SK-N-SH (cell line): ENCODE results near the gene KLHL40. TPM values are rescaled to one million over a fixed set of nuclear protein-coding genes. Genes with fewer than 3 reads are reported as not detected.
A peak's percentile ranks its signal among the peaks of the same experiment; 100 is the strongest.

Experiments
- CTCF ChIA-PET: fragments of 300-600, 350-600 bp; formaldehyde crosslinking; extraction: SDS; loops from one replicate; lab custom pipeline; 2021; lab: Yijun Ruan, JAX
- POLR2A ChIA-PET: fragments of 350-600 bp; sonication (Branson Sonifier 250); formaldehyde crosslinking; extraction: SDS; loops from one replicate; lab custom pipeline; 2020; ENCODE audit warnings: antibody characterized with exemption, inconsistent platforms; lab: Yijun Ruan, JAX
- DNase-seq: peaks from one replicate; pipeline ENCODE4 v3.0.0; 2012
- H2AFZ ChIP-seq: fragments of 200-600 bp; sonication (generic); 2 replicates; pipeline ENCODE4 v1.8.1; 2016; ENCODE audit warnings: antibody characterized with exemption, mild to moderate bottlenecking, low read depth
- H3F3A ChIP-seq: fragments of 200-600 bp; sonication (generic); replicated peaks from 2 replicates; pipeline ENCODE3; 2016; ENCODE audit warnings: antibody characterized with exemption, mild to moderate bottlenecking; ENCODE audit not compliant: insufficient read depth
- H3K27ac ChIP-seq, 2 experiments: fragments of 200-500 bp in 1 of 2; fragments of 200-600 bp in 1 of 2; sonication (Bioruptor generic) in 1 of 2; sonication (generic), shearing (Covaris generic) in 1 of 2; 2 replicates each; pipeline versions ENCODE4 v1.5.1 to v1.6.1; 2014 to 2016; ENCODE audit warnings: low read depth in 2 of 2, inconsistent platforms in 1 of 2, low read length in 1 of 2, mild to moderate bottlenecking in 1 of 2, mixed read lengths in 1 of 2
- H3K27me3 ChIP-seq: fragments of 200-600 bp; sonication (generic), shearing (Covaris generic); 2 replicates; pipeline ENCODE4 v1.6.1; 2016; ENCODE audit warnings: mixed run types; ENCODE audit not compliant: insufficient read depth
- H3K36me3 ChIP-seq, 2 experiments: fragments of 200-500 bp in 1 of 2; fragments of 200-600 bp in 1 of 2; sonication (Bioruptor generic) in 1 of 2; sonication (generic) in 1 of 2; replicated peaks in 1 of 2; 2 replicates each; pipeline versions ENCODE3 to v1.5.1; 2014 to 2016; ENCODE audit warnings: low read length in 1 of 2, mild to moderate bottlenecking in 1 of 2; ENCODE audit not compliant: insufficient read depth in 2 of 2, control insufficient read depth in 1 of 2
- H3K4me1 ChIP-seq, 2 experiments: fragments of 200-500 bp in 1 of 2; fragments of 200-600 bp in 1 of 2; sonication (Bioruptor generic) in 1 of 2; sonication (generic), shearing (Covaris generic) in 1 of 2; 2 replicates each; pipeline versions ENCODE4 v1.5.1 to v1.6.1; 2014 to 2016; ENCODE audit warnings: low read depth in 1 of 2, low read length in 1 of 2, mixed run types in 1 of 2; ENCODE audit not compliant: insufficient read depth in 2 of 2, control insufficient read depth in 1 of 2
- H3K4me2 ChIP-seq: fragments of 200-600 bp; sonication (generic), shearing (Covaris generic); 2 replicates; pipeline ENCODE4 v1.6.1; 2017; ENCODE audit warnings: mixed run types
- H3K4me3 ChIP-seq, 2 experiments: fragments of 200-500 bp in 1 of 2; fragments of 200-600 bp in 1 of 2; sonication (Bioruptor generic) in 1 of 2; sonication (generic), shearing (Covaris generic) in 1 of 2; 2 replicates each; pipeline versions ENCODE4 v1.5.1 to v1.8.1; 2014 to 2016; ENCODE audit warnings: low read depth in 2 of 2, inconsistent platforms in 1 of 2, low read length in 1 of 2, mild to moderate bottlenecking in 1 of 2, mixed read lengths in 1 of 2, moderate library complexity in 1 of 2
- H3K79me2 ChIP-seq: fragments of 200-600 bp; sonication (generic); 2 replicates; pipeline ENCODE4 v1.8.1; 2017; ENCODE audit warnings: mild to moderate bottlenecking; ENCODE audit not compliant: insufficient read depth
- H3K9ac ChIP-seq: fragments of 200-600 bp; sonication (generic); 2 replicates; pipeline ENCODE4 v1.6.1; 2017; ENCODE audit warnings: mixed run types
- H3K9me2 ChIP-seq: fragments of 200-600 bp; sonication (generic); 2 replicates; pipeline ENCODE4 v1.6.1; 2017; ENCODE audit warnings: mixed run types
- H3K9me3 ChIP-seq: fragments of 200-600 bp; sonication (generic); 2 replicates; pipeline ENCODE4 v1.6.1; 2017; ENCODE audit warnings: mixed run types, mild to moderate bottlenecking, moderate library complexity
- H4K20me1 ChIP-seq: fragments of 200-600 bp; sonication (generic); 2 replicates; pipeline ENCODE4 v1.6.1; 2017; ENCODE audit warnings: mild to moderate bottlenecking, mixed run types; ENCODE audit not compliant: insufficient read depth
- EP300 ChIP-seq, 2 experiments: IDR thresholded peaks; 2 replicates each; pipeline versions ENCODE4 v1.4.0 to v1.6.1; 2012; ENCODE audit warnings: borderline replicate concordance in 1 of 2, low read depth in 1 of 2, low read length in 1 of 2
- EZH2phosphoT487 ChIP-seq: fragments of 200-600 bp; sonication (generic); IDR thresholded peaks from 2 replicates; pipeline ENCODE4 v1.6.1; 2017; ENCODE audit warnings: low read depth, mixed run types, mild to moderate bottlenecking, antibody characterized with exemption, moderate library complexity, borderline replicate concordance
- FOXM1 ChIP-seq: IDR thresholded peaks from 2 replicates; pipeline ENCODE4 v1.4.0; 2012; ENCODE audit warnings: low read depth, mild to moderate bottlenecking
- GATA2 ChIP-seq: sonication (generic); formaldehyde crosslinking; IDR thresholded peaks from 2 replicates; pipeline ENCODE4 v1.5.0; 2020; ENCODE audit warnings: mild to moderate bottlenecking, missing genetic modification reagents
- IRF3 ChIP-seq: fragments of 150-350 bp; IDR thresholded peaks from 2 replicates; pipeline ENCODE4 v1.6.1; 2016; ENCODE audit warnings: mild to moderate bottlenecking, low read depth, low read length
- MEF2A ChIP-seq: IDR thresholded peaks from 2 replicates; pipeline ENCODE4 v1.4.0; 2012; ENCODE audit warnings: low read depth, borderline replicate concordance
- NFIC ChIP-seq: IDR thresholded peaks from 2 replicates; pipeline ENCODE4 v1.4.0; 2012; ENCODE audit warnings: borderline replicate concordance
- NRF1 ChIP-seq: IDR thresholded peaks from 2 replicates; pipeline ENCODE4 v1.6.1; 2012; ENCODE audit warnings: low read depth, mild to moderate bottlenecking, low read length
- POLR2AphosphoS5 ChIP-seq: IDR thresholded peaks from 2 replicates; pipeline ENCODE4 v1.6.1; 2012; ENCODE audit warnings: low read depth, low read length
- RAD21 ChIP-seq: IDR thresholded peaks from 2 replicates; pipeline ENCODE4 v1.6.1; 2012; ENCODE audit warnings: mild to moderate bottlenecking, low read length
- REST ChIP-seq: IDR thresholded peaks from 2 replicates; pipeline ENCODE4 v1.6.1; 2012; ENCODE audit warnings: mild to moderate bottlenecking, low read depth, low read length, moderate library complexity
- SIN3A ChIP-seq: IDR thresholded peaks from 2 replicates; pipeline ENCODE4 v1.6.1; 2012; ENCODE audit warnings: low read depth, mild to moderate bottlenecking, low read length, moderate library complexity, borderline replicate concordance
- SMC3 ChIP-seq: IDR thresholded peaks from 2 replicates; pipeline ENCODE4 v1.6.1; 2012; ENCODE audit warnings: low read depth, low read length, improper control_type of control experiment
- TEAD4 ChIP-seq: IDR thresholded peaks from 2 replicates; pipeline ENCODE4 v1.4.0; 2012; ENCODE audit warnings: mild to moderate bottlenecking, borderline replicate concordance; ENCODE audit not compliant: insufficient read depth
- YY1 ChIP-seq: IDR thresholded peaks from 2 replicates; pipeline ENCODE4 v1.4.0; 2012; ENCODE audit warnings: low read depth, mild to moderate bottlenecking
- WGBS: methylation state at CpG from one replicate; pipeline ENCODE4 v1.1.6; 2017; ENCODE audit warnings: low lambda C conversion rate; 5-methylcytosine and 5-hydroxymethylcytosine counted together
- polyA plus RNA-seq, 3 experiments: library from polyadenylated mRNA; depleted of rRNA; stranded (reverse); fragments of >200 nt; gene quantifications; 2 replicates each; pipeline ENCODE4 v1.2.3, GENCODE V29; 2012
- TF ChIP-seq, protein P1 (sequence below): IDR thresholded peaks from 2 replicates; pipeline ENCODE4 v1.4.0; 2012; ENCODE audit warnings: low read depth
- TF ChIP-seq, protein P2 (sequence below): IDR thresholded peaks from 2 replicates; pipeline ENCODE4; 2012

KLHL40 gene
- polyA plus RNA-seq, 1 of the 3 experiments (the other 2 are of a cell fraction) = not detected

- CTCF ChIA-PET = interaction anchor here (0.6 to 2.1 kb wide), 3 partner anchors 26 to 65 kb away, joined by 3 to 6 read pairs (median 4); no protein-coding TSS in a partner anchor
Observed at GRCh38 chr3:42702066-42702951, 17.0 kb downstream of the KLHL40 start, which contains the start of gene HHATL. HHATL (minus strand) TSS chr3:42702798; CDS start chr3:42700826, 1,972 bp downstream.

More at GRCh38 chr3:42702066-42702951, 17.0 kb downstream of the KLHL40 start, which contains the start of gene HHATL:
- H4K20me1 ChIP-seq = no peaks in the 10 kb centered on the region
- no peak within 1 kb of the TSS for H3K27ac ChIP-seq
- no peaks in the 10 kb centered on the region for H3K9me3 ChIP-seq
- no peaks in the 10 kb centered on the region for H3K79me2 ChIP-seq
- H3K36me3 ChIP-seq = no peaks in the 10 kb centered on the region
- peak; percentile 32 for DNase-seq
- no peak within 1 kb of the TSS for H3K4me3 ChIP-seq
- no peak within 1 kb of the TSS for H2AFZ ChIP-seq
- H3K4me2 ChIP-seq = no peak within 1 kb of the TSS
- no peaks in the 10 kb centered on the region for H3K27me3 ChIP-seq
- no peaks in the 10 kb centered on the region for H3K9me2 ChIP-seq
- TF ChIP-seq, protein P1, sequence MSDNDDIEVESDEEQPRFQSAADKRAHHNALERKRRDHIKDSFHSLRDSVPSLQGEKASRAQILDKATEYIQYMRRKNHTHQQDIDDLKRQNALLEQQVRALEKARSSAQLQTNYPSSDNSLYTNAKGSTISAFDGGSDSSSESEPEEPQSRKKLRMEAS = no peak
- TF ChIP-seq NFIC = no peak
- no peak for TF ChIP-seq EP300 (IDR thresholded peaks at IDR 0.05; ENCODE audit: borderline replicate concordance in 1 of 2, low read depth in 1 of 2, low read length in 1 of 2)
- no peak for TF ChIP-seq FOXM1
- no peak for TF ChIP-seq TEAD4
- no peak for TF ChIP-seq POLR2AphosphoS5
- TF ChIP-seq MEF2A = no peak
- TF ChIP-seq EZH2phosphoT487 = no peak
- TF ChIP-seq, protein P2, sequence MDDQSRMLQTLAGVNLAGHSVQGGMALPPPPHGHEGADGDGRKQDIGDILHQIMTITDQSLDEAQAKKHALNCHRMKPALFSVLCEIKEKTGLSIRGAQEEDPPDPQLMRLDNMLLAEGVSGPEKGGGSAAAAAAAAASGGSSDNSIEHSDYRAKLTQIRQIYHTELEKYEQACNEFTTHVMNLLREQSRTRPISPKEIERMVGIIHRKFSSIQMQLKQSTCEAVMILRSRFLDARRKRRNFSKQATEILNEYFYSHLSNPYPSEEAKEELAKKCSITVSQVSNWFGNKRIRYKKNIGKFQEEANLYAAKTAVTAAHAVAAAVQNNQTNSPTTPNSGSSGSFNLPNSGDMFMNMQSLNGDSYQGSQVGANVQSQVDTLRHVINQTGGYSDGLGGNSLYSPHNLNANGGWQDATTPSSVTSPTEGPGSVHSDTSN = no peak
- TF ChIP-seq NRF1 = no peak
- no peak for TF ChIP-seq REST
- no peak for TF ChIP-seq IRF3
- TF ChIP-seq GATA2 (CRISPR knock-in tag) = no peak
- TF ChIP-seq RAD21 = no peak
- no peak for TF ChIP-seq SMC3
- no peak for TF ChIP-seq SIN3A
- no peak for TF ChIP-seq YY1
- POLR2A ChIA-PET = no interaction called here
- WGBS = 78% methylated on average over 5 of the region's 21 CpGs
- no peaks in the 10 kb centered on the region; a peak in 1 of 4 replicates for H3K4me1 ChIP-seq
- H3F3A ChIP-seq = no peaks in the 10 kb centered on the region
- H3K9ac ChIP-seq = no peak within 1 kb of the TSS
